Endodermal cell (in vitro differentiated cells): ENCODE results near the gene TMEM61. TPM values are rescaled to one million over a fixed set of nuclear protein-coding genes. Genes with fewer than 3 reads are reported as not detected.
"Not testable (repeated sequence)": the region's sequence is repeated elsewhere in the genome, so short reads cannot be mapped to it uniquely, and the experiment has no call there.

ENCODE experiments used
- DNase-seq: peaks from one replicate; pipeline ENCODE4 v3.0.0-alpha.2; 2017
- H3K27ac ChIP-seq: 2 replicates; pipeline ENCODE4 v1.5.1; 2013; ENCODE audit warnings: mild to moderate bottlenecking, low read depth, low read length, moderate library complexity
- H3K27me3 ChIP-seq: 2 replicates; pipeline ENCODE4 v1.6.1; 2013; ENCODE audit warnings: mild to moderate bottlenecking, low read length, moderate library complexity; ENCODE audit not compliant: insufficient read depth, control insufficient read depth, poor library complexity, severe bottlenecking
- H3K36me3 ChIP-seq: 2 replicates; pipeline ENCODE4 v1.7.0; 2013; ENCODE audit warnings: mild to moderate bottlenecking, low read length, moderate library complexity; ENCODE audit not compliant: control insufficient read depth, insufficient read depth
- H3K4me1 ChIP-seq: one replicate; pipeline ENCODE4 v1.7.0; 2013; ENCODE audit warnings: low read length; ENCODE audit not compliant: control insufficient read depth, insufficient read depth
- H3K4me3 ChIP-seq: 2 replicates; pipeline ENCODE4 v1.5.1; 2013; ENCODE audit warnings: mild to moderate bottlenecking, low read length, moderate library complexity
- H3K9ac ChIP-seq: 2 replicates; pipeline ENCODE4 v1.6.1; 2013; ENCODE audit warnings: mild to moderate bottlenecking, low read length, moderate library complexity; ENCODE audit not compliant: poor library complexity, severe bottlenecking; ENCODE audit errors: extremely low read depth
- H3K9me3 ChIP-seq: 2 replicates; pipeline ENCODE4 v1.6.1; 2013; ENCODE audit warnings: mild to moderate bottlenecking, low read length, moderate library complexity; ENCODE audit not compliant: control insufficient read depth
- H3K27ac Mint-ChIP-seq: 2 replicates; pipeline ENCODE4 v1.8.0; 2020; ENCODE audit warnings: mixed read lengths
- H3K27me3 Mint-ChIP-seq: 2 replicates; pipeline ENCODE4 v1.8.0; 2021; ENCODE audit warnings: mild to moderate bottlenecking, mixed read lengths; ENCODE audit not compliant: insufficient read depth
- H3K36me3 Mint-ChIP-seq: 2 replicates; pipeline ENCODE4 v1.8.0; 2020; ENCODE audit warnings: low read depth, mixed read lengths
- H3K4me1 Mint-ChIP-seq: 2 replicates; pipeline ENCODE4 v1.8.0; 2020; ENCODE audit warnings: mixed read lengths
- H3K4me3 Mint-ChIP-seq: 2 replicates; pipeline ENCODE4 v1.8.0; 2020; ENCODE audit warnings: mild to moderate bottlenecking, moderate library complexity, mixed read lengths
- H3K9me3 Mint-ChIP-seq: 2 replicates; pipeline ENCODE4 v1.8.0; 2020; ENCODE audit warnings: mild to moderate bottlenecking, mixed read lengths
- CTCF ChIP-seq: fragments of 200-600 bp; sonication (generic); conservative IDR thresholded peaks from 2 replicates; pipeline ENCODE4 v1.5.0; 2021; ENCODE audit warnings: antibody characterized with exemption, mild to moderate bottlenecking
- WGBS, 2 experiments: methylation state at CpG; one replicate each; pipeline versions ENCODE4 v1.1.5 to v1.1.7; 2013; ENCODE audit warnings: missing lambda C conversion rate in 2 of 2, mixed read lengths in 1 of 2; ENCODE audit not compliant: insufficient coverage in 1 of 2, insufficient read length in 1 of 2; 5-methylcytosine and 5-hydroxymethylcytosine counted together
- total RNA-seq, 2 donors: library from RNA; stranded (reverse); fragmentation: NEBNext Ultra II Directional in 1 of 2; extraction: Animal tissue kit (Norgen Biotek cat#: 25700) in 1 of 2; gene quantifications; 2 replicates in 1 of 2; 3 replicates in 1 of 2; pipeline ENCODE4 v1.2.1, GENCODE V29; 2021

Gene TMEM61
- total RNA-seq, 2 donors from 2014 or later: not detected

DNA sequence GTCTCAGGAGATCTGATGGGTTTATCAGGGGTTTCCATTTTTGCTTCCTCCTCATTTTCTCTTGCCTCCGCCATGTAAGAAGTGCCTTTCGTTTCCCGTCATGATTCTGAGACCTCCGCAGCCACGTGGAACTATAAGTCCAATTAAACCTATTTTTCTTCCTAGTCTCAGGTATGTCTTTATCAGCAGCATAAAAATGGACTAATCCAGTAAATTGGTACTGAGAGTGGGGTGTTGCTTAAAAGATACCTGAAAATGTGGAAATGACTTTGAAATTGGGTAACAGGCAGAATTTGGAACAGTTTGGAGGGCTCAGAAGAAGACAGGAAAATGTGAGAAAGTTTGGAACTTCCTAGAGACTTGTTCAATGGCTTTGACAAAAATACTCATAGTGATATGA, 50.7 kb downstream of the TMEM61 start:
- H3K9me3 ChIP-seq: peaks cover 12% of the 10 kb centered on the region
- not testable (repeated sequence) for H3K4me3 ChIP-seq, DNase-seq, H3K27ac ChIP-seq, H3K27me3 ChIP-seq, H3K4me1 ChIP-seq, H3K27ac Mint-ChIP-seq, H3K4me3 Mint-ChIP-seq, H3K27me3 Mint-ChIP-seq, H3K36me3 ChIP-seq, H3K9ac ChIP-seq
- peaks cover 17% of the 10 kb centered on the region for H3K9me3 Mint-ChIP-seq
- WGBS, 2 experiments: 98 to 100% methylated on average over 4 to 5 of the region's 5 CpGs
- H3K4me1 Mint-ChIP-seq: peaks cover 31% of the 10 kb centered on the region
- peaks cover 21% of the 10 kb centered on the region for H3K36me3 Mint-ChIP-seq

DNA sequence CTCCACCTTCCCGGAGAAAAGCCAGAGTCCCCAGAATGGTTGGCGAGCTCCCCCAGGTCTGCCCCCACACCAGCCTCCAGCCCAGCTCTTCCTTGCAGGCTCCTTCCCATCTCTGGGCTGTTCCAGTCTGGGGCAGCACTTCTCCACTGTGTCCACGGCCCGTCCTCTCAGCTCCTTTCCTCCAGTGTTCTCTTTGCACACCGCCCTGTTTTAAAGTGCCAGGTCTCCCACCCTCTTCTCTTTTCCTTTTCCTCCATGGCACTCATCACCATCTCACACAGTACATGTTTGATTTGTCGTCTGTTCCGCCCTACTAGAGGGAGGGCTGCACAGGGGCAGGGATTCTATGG, 52.8 kb downstream of the TMEM61 start:
- Histone ChIP-seq H3K36me3 (no peaks in the 10 kb centered on the region), H3K4me1 (peaks cover 7% of the 10 kb centered on the region), H3K9me3 (peaks cover 12% of the 10 kb centered on the region), H3K4me3 (no peak overlapping the region), H3K27me3 (peaks cover 9% of the 10 kb centered on the region), H3K27ac (no peak overlapping the region), H3K9ac (no peak overlapping the region)
- Mint-ChIP-seq H3K9me3 (peaks cover 17% of the 10 kb centered on the region), H3K4me1 (peaks cover 31% of the 10 kb centered on the region), H3K27me3 (peaks cover 17% of the 10 kb centered on the region), H3K27ac (no peak overlapping the region), H3K4me3 (no peak overlapping the region), H3K36me3 (peaks cover 21% of the 10 kb centered on the region)
- no peak for DNase-seq
- no peak for TF ChIP-seq CTCF
- 50 to 83% methylated on average over 1 to 7 of the region's 7 CpGs for WGBS, 2 experiments

DNA sequence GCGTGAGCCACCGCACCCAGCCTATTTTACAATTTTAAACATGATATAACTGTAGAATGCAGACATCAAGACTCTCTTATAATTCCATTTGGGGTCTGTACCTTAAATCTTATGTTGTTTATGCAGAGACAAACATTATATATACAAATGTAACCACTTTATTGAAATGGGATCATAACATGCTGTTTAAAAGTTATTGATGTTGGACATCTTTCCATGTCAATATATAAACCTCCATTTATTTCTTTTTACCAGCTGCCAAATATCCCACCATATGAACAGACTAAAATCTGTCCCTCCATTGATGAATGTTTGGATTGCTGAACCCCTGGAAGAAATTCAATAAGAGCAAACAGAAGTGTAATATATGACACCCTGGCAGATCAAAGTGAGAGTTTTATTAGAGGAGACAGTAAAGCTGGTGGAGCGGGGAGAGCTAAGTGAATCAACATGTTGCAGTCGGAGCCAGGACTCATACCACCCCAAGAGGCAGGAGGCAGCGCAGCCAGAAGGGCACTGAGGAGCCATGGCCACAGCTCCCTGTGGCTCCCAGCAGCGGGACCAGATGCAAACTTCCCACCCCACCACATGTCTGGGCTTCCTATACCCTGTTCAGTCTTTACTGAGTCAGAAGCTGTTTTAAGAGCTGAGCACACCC, 54.2 kb downstream of the TMEM61 start:
- no peak for TF ChIP-seq CTCF
- peaks cover 12% of the 10 kb centered on the region for H3K9me3 ChIP-seq
- Mint-ChIP-seq H3K36me3 (peaks cover 21% of the 10 kb centered on the region), H3K27me3 (peaks cover 28% of the 10 kb centered on the region), H3K27ac (no peak overlapping the region), H3K4me3 (no peak overlapping the region), H3K9me3 (peaks cover 17% of the 10 kb centered on the region), H3K4me1 (peaks cover 38% of the 10 kb centered on the region)
- 93 to 100% methylated on average over 1 to 6 of the region's 6 CpGs for WGBS, 2 experiments
- H3K9ac ChIP-seq: no peak overlapping the region
- no peak overlapping the region for H3K4me3 ChIP-seq
- H3K36me3 ChIP-seq: no peaks in the 10 kb centered on the region
- H3K27ac ChIP-seq: no peak overlapping the region
- peaks cover 11% of the 10 kb centered on the region for H3K4me1 ChIP-seq
- peaks cover 20% of the 10 kb centered on the region for H3K27me3 ChIP-seq
- DNase-seq: no peak

GRCh38 chr1:55035904-55036303, 55.5 kb downstream of the TMEM61 start:
- 95 to 100% methylated on average over 1 to 4 of the region's 4 CpGs for WGBS, 2 experiments
- TF ChIP-seq CTCF: peak; percentile 62
- no peak overlapping the region for H3K4me3 Mint-ChIP-seq
- peaks cover 10% of the 10 kb centered on the region for H3K9me3 Mint-ChIP-seq
- peaks cover 17% of the 10 kb centered on the region for H3K4me1 ChIP-seq
- peaks cover 33% of the 10 kb centered on the region for H3K27me3 ChIP-seq
- peaks cover 12% of the 10 kb centered on the region for H3K9me3 ChIP-seq
- H3K36me3 ChIP-seq: no peaks in the 10 kb centered on the region
- peaks cover 46% of the 10 kb centered on the region for H3K4me1 Mint-ChIP-seq
- H3K27ac ChIP-seq: no peak overlapping the region
- peaks cover 9% of the 10 kb centered on the region for H3K36me3 Mint-ChIP-seq
- no peak overlapping the region for H3K4me3 ChIP-seq
- H3K9ac ChIP-seq: no peak overlapping the region
- no peak for DNase-seq
- no peak overlapping the region for H3K27ac Mint-ChIP-seq
- H3K27me3 Mint-ChIP-seq: peaks cover 35% of the 10 kb centered on the region
